ENCODE results near the gene MYO7A.

GRCh38 chr11:77150836-77151235 is 22.8 kb downstream of the MYO7A start:
- no peak for TF ChIP-seq CTCF (conservative IDR thresholded peaks at IDR 0.05; ENCODE audit: low read length)
- no peak for TF ChIP-seq EZH2phosphoT487 (IDR thresholded peaks at IDR 0.05; ENCODE audit: borderline replicate concordance)

Measured in Loucy (cell line).